GM23338 (cell line): Measurements from ENCODE around the gene TTBK1. TPM values are rescaled to one million over a fixed set of nuclear protein-coding genes. Genes with fewer than 3 reads are reported as not detected.

Experiments used
- ATAC-seq: fragments of 200-7000 bp; cut with Tn5 transposase; 3 replicates; pipeline ENCODE4 v1.9.1; 2020
- DNase-seq: peaks from one replicate; pipeline ENCODE4 v3.0.0-alpha.2; 2015; ENCODE audit warnings: low spot score
- H2AFZ ChIP-seq: fragments of 200-600 bp; sonication (generic); 2 replicates; pipeline ENCODE4 v1.8.0; 2016; ENCODE audit warnings: antibody characterized with exemption, mild to moderate bottlenecking, moderate library complexity
- H3F3A ChIP-seq: fragments of 200-600 bp; sonication (generic); replicated peaks from 2 replicates; pipeline ENCODE4 v1.8.0; 2017; ENCODE audit warnings: antibody characterized with exemption, mixed run types, low read depth
- H3K27ac ChIP-seq: fragments of 200-600 bp; sonication (generic); 2 replicates; pipeline ENCODE4 v1.6.1; 2016; ENCODE audit warnings: low read depth
- H3K27me3 ChIP-seq: fragments of 200-600 bp; sonication (generic); 2 replicates; pipeline ENCODE4 v1.8.0; 2016; ENCODE audit warnings: mild to moderate bottlenecking, mixed run types, moderate library complexity; ENCODE audit not compliant: insufficient read depth
- H3K36me3 ChIP-seq: fragments of 200-600 bp; sonication (generic); 2 replicates; pipeline ENCODE4 v1.8.0; 2016; ENCODE audit warnings: mild to moderate bottlenecking; ENCODE audit not compliant: insufficient read depth
- H3K4me1 ChIP-seq: fragments of 200-600 bp; sonication (generic); 2 replicates; pipeline ENCODE4 v1.8.0; 2016; ENCODE audit warnings: mild to moderate bottlenecking, moderate library complexity; ENCODE audit not compliant: insufficient read depth
- H3K4me2 ChIP-seq: fragments of 200-600 bp; sonication (generic); 2 replicates; pipeline ENCODE4 v1.7.1; 2017; ENCODE audit warnings: mixed run types
- H3K4me3 ChIP-seq: fragments of 200-600 bp; sonication (generic); 2 replicates; pipeline ENCODE4 v1.6.1; 2016; ENCODE audit warnings: mixed run types
- H3K79me2 ChIP-seq: fragments of 200-600 bp; sonication (generic); replicated peaks from 2 replicates; pipeline ENCODE4 v1.8.0; 2017; ENCODE audit warnings: mild to moderate bottlenecking; ENCODE audit not compliant: insufficient read depth
- H3K9me2 ChIP-seq: fragments of 200-600 bp; sonication (generic); 2 replicates; pipeline ENCODE4 v1.8.0; 2017; ENCODE audit not compliant: insufficient read depth
- H4K20me1 ChIP-seq: fragments of 200-600 bp; sonication (generic); replicated peaks from 2 replicates; pipeline ENCODE4 v1.8.0; 2017; ENCODE audit warnings: mild to moderate bottlenecking; ENCODE audit not compliant: insufficient read depth
- H3K27ac Mint-ChIP-seq: 2 replicates; pipeline ENCODE4 v1.8.0; 2020; ENCODE audit warnings: inconsistent platforms, mild to moderate bottlenecking, moderate library complexity, mixed read lengths
- H3K27me3 Mint-ChIP-seq: 3 replicates; pipeline ENCODE4 v1.8.0; 2022; ENCODE audit warnings: low read depth, mild to moderate bottlenecking, moderate library complexity, mixed read lengths, inconsistent platforms; ENCODE audit not compliant: insufficient read depth, poor library complexity
- H3K36me3 Mint-ChIP-seq: 3 replicates; pipeline ENCODE4 v1.8.0; 2021; ENCODE audit warnings: low read depth, mild to moderate bottlenecking, inconsistent platforms, moderate library complexity, mixed read lengths
- H3K4me1 Mint-ChIP-seq: 3 replicates; pipeline ENCODE4 v1.8.0; 2020; ENCODE audit warnings: mild to moderate bottlenecking, inconsistent platforms, mixed read lengths
- H3K4me3 Mint-ChIP-seq: 3 replicates; pipeline ENCODE4 v1.8.0; 2021; ENCODE audit warnings: moderate library complexity, mild to moderate bottlenecking, inconsistent platforms, mixed read lengths
- H3K9me3 Mint-ChIP-seq: 3 replicates; pipeline ENCODE4 v1.8.0; 2020; ENCODE audit warnings: moderate library complexity, mild to moderate bottlenecking, inconsistent platforms, mixed read lengths
- CREB1 ChIP-seq: fragments of 250-450 bp; sonication (Bioruptor Pico); IDR thresholded peaks from 2 replicates; pipeline ENCODE4 v1.5.0; 2020; ENCODE audit warnings: low read depth, mild to moderate bottlenecking, moderate library complexity
- CTCF ChIP-seq, 2 experiments: fragments of 200-600 bp in 1 of 2; sonication (generic) in 1 of 2; conservative IDR thresholded peaks; 2 replicates each; pipeline versions ENCODE4 v1.5.1 to v1.6.1; 2016 to 2017; ENCODE audit warnings: antibody characterized with exemption in 2 of 2, low read depth in 2 of 2, mild to moderate bottlenecking in 2 of 2, moderate library complexity in 1 of 2
- EZH2 ChIP-seq: fragments of 200-600 bp; sonication (generic); IDR thresholded peaks from one replicate; pipeline ENCODE4 v1.8.0; 2017; ENCODE audit warnings: antibody characterized with exemption, mild to moderate bottlenecking, low read depth; ENCODE audit not compliant: unreplicated experiment
- EZH2phosphoT487 ChIP-seq: fragments of 200-600 bp; sonication (generic); IDR thresholded peaks from one replicate; pipeline ENCODE4 v1.8.1; 2018; ENCODE audit warnings: antibody characterized with exemption; ENCODE audit not compliant: unreplicated experiment
- JUNB ChIP-seq: IDR thresholded peaks from one replicate; pipeline ENCODE4 v1.6.1; 2016; ENCODE audit warnings: antibody characterized with exemption; ENCODE audit not compliant: unreplicated experiment
- NANOG ChIP-seq: IDR thresholded peaks from 2 replicates; pipeline ENCODE4 v1.6.1; 2016; ENCODE audit warnings: antibody characterized with exemption, borderline replicate concordance
- POLR2AphosphoS5 ChIP-seq: IDR thresholded peaks from 2 replicates; pipeline ENCODE4 v1.6.1; 2016; ENCODE audit warnings: antibody characterized with exemption, low read depth
- REST ChIP-seq: IDR thresholded peaks from one replicate; pipeline ENCODE4 v1.6.1; 2018; ENCODE audit warnings: antibody characterized with exemption; ENCODE audit not compliant: unreplicated experiment
- STAT1 ChIP-seq: IDR thresholded peaks from one replicate; pipeline ENCODE4 v1.6.1; 2016; ENCODE audit warnings: antibody characterized with exemption; ENCODE audit not compliant: unreplicated experiment
- ZNF114 ChIP-seq: fragments of 250-450 bp; sonication (Bioruptor Pico); IDR thresholded peaks from 2 replicates; pipeline ENCODE4 v1.5.0; 2020; ENCODE audit warnings: mild to moderate bottlenecking, moderate library complexity
- ZNF331 ChIP-seq: fragments of 250-450 bp; sonication (Bioruptor Pico); IDR thresholded peaks from 2 replicates; pipeline ENCODE4 v1.5.0; 2020; ENCODE audit warnings: low read depth, mild to moderate bottlenecking, moderate library complexity
- ZNF462 ChIP-seq: fragments of 250-450 bp; sonication (Bioruptor Pico); IDR thresholded peaks from 2 replicates; pipeline ENCODE4 v1.5.0; 2020; ENCODE audit warnings: mild to moderate bottlenecking, moderate library complexity
- polyA plus RNA-seq: library from polyadenylated mRNA; unstranded; fragments of >200 nt; fragmentation: Nextera tagmentation; extraction: Ambion mirVana; gene quantifications from 2 replicates; pipeline ENCODE4 v1.2.1, GENCODE V29; 2016
- total RNA-seq: library from RNA; depleted of rRNA; stranded (reverse); fragments of >200 nt; shearing (Covaris generic); gene quantifications from 2 replicates; pipeline ENCODE4 v1.2.3, GENCODE V29; 2014

Gene TTBK1
- total and polyA plus RNA-seq, 2 experiments from 2014 or later = 0.29 to 1.1 TPM

GRCh38 chr6:43202451-43202850 is 40.8 kb upstream of the TTBK1 start:
- H2AFZ ChIP-seq = no peak overlapping the region

More at GRCh38 chr6:43202451-43202850, 40.8 kb upstream of the TTBK1 start:
- H3K27me3 ChIP-seq = no peaks in the 10 kb centered on the region
- Mint-ChIP-seq H3K4me3 (no peak overlapping the region), H3K27me3 (peaks cover 12% of the 10 kb centered on the region), H3K4me1 (no peaks in the 10 kb centered on the region; the same call in 1 of the 3 replicates), H3K36me3 (no peaks in the 10 kb centered on the region), H3K27ac (no peak overlapping the region), H3K9me3 (no peaks in the 10 kb centered on the region)
- no peaks in the 10 kb centered on the region for H4K20me1 ChIP-seq
- no peaks in the 10 kb centered on the region for H3F3A ChIP-seq
- H3K4me3 ChIP-seq = no peak overlapping the region
- H3K4me2 ChIP-seq = no peak overlapping the region
- no peak for DNase-seq
- no peak for ATAC-seq
- TF ChIP-seq EZH2phosphoT487 = no peak
- no peak for TF ChIP-seq ZNF114
- TF ChIP-seq STAT1 = no peak
- TF ChIP-seq POLR2AphosphoS5 = no peak
- TF ChIP-seq ZNF462 (CRISPR knock-in tag) = no peak
- no peak for TF ChIP-seq REST
- no peak for TF ChIP-seq CTCF (conservative IDR thresholded peaks at IDR 0.05; ENCODE audit: low read depth in 2 of 2)
- TF ChIP-seq JUNB = no peak
- TF ChIP-seq CREB1 (CRISPR knock-in tag) = no peak
- TF ChIP-seq ZNF331 = no peak
- TF ChIP-seq EZH2 = no peak
- TF ChIP-seq NANOG = no peak
- no peaks in the 10 kb centered on the region for H3K79me2 ChIP-seq
- H3K4me1 ChIP-seq = no peaks in the 10 kb centered on the region
- no peak overlapping the region for H3K27ac ChIP-seq
- no peaks in the 10 kb centered on the region for H3K36me3 ChIP-seq
- no peaks in the 10 kb centered on the region for H3K9me2 ChIP-seq
